Osteoblast (primary cell): Measurements from ENCODE around the gene OPTN. TPM values are rescaled to one million over a fixed set of nuclear protein-coding genes. Genes with fewer than 3 reads are reported as not detected.

Source experiments
- DNase-seq: peaks from one replicate; pipeline ENCODE4 v3.0.0; 2011; ENCODE audit warnings: low spot score, mixed read lengths; ENCODE audit not compliant: insufficient read length; ENCODE audit errors: missing footprints
- H2AFZ ChIP-seq: 2 replicates; pipeline ENCODE4 v1.6.0; 2011; ENCODE audit warnings: mild to moderate bottlenecking, low read length
- H3K27ac ChIP-seq: 2 replicates; pipeline ENCODE4 v1.5.1; 2011; ENCODE audit warnings: mild to moderate bottlenecking, low read depth, low read length, moderate library complexity
- H3K27me3 ChIP-seq: 2 replicates; pipeline ENCODE4 v1.6.0; 2012; ENCODE audit warnings: mild to moderate bottlenecking, control low read depth, inconsistent platforms, low read length, moderate library complexity; ENCODE audit not compliant: insufficient read depth
- H3K36me3 ChIP-seq: 2 replicates; pipeline ENCODE4 v1.5.1; 2011; ENCODE audit warnings: mild to moderate bottlenecking, low read length, control low read depth, moderate library complexity; ENCODE audit not compliant: insufficient read depth
- H3K4me1 ChIP-seq: 2 replicates; pipeline ENCODE4 v1.5.1; 2011; ENCODE audit warnings: mild to moderate bottlenecking, low read length, control low read depth, moderate library complexity; ENCODE audit not compliant: insufficient read depth
- H3K4me2 ChIP-seq: 2 replicates; pipeline ENCODE4 v1.6.0; 2011; ENCODE audit warnings: mild to moderate bottlenecking, low read length; ENCODE audit not compliant: insufficient read depth
- H3K4me3 ChIP-seq: fragments of 200-600 bp; sonication (generic); 3 replicates; pipeline ENCODE4 v1.5.1; 2012; ENCODE audit warnings: mild to moderate bottlenecking, low read length, inconsistent platforms; ENCODE audit not compliant: insufficient read depth
- H3K79me2 ChIP-seq: 2 replicates; pipeline ENCODE4 v1.6.0; 2012; ENCODE audit warnings: mild to moderate bottlenecking, low read length, control low read depth, inconsistent platforms; ENCODE audit not compliant: insufficient read depth
- H3K9me3 ChIP-seq: 2 replicates; pipeline ENCODE4 v1.5.1; 2011; ENCODE audit warnings: low read depth, low read length, control low read depth
- H4K20me1 ChIP-seq: 2 replicates; pipeline ENCODE4 v1.6.0; 2012; ENCODE audit warnings: mild to moderate bottlenecking, low read length, control low read depth; ENCODE audit not compliant: insufficient read depth
- CTCF ChIP-seq: IDR thresholded peaks from 2 replicates; pipeline ENCODE4 v1.5.1; 2011; ENCODE audit warnings: mild to moderate bottlenecking, low read depth, low read length, moderate library complexity; ENCODE audit errors: extremely low read depth
- total RNA-seq: library from RNA; depleted of rRNA; stranded (reverse); fragments of >200 nt; gene quantifications from 2 replicates; pipeline ENCODE4 v1.2.3, GENCODE V29; 2012

OPTN gene
- total RNA-seq, 1 donor = 140 TPM

GRCh38 chr10:13182424-13182823, 82.5 kb downstream of the OPTN start:
- H3K9me3 ChIP-seq = no peaks in the 10 kb centered on the region
- no peaks in the 10 kb centered on the region for H3K4me1 ChIP-seq
- H3K27me3 ChIP-seq = no peaks in the 10 kb centered on the region
- no peak overlapping the region for H3K27ac ChIP-seq
- H3K4me2 ChIP-seq = no peak overlapping the region
- H3K79me2 ChIP-seq = no peaks in the 10 kb centered on the region
- H4K20me1 ChIP-seq = no peaks in the 10 kb centered on the region
- no peak overlapping the region for H2AFZ ChIP-seq
- DNase-seq = no peak
- peaks cover 13% of the 10 kb centered on the region for H3K36me3 ChIP-seq
- H3K4me3 ChIP-seq = no peak overlapping the region
- no peak for TF ChIP-seq CTCF

GRCh38 chr10:13183625-13184024, 83.7 kb downstream of the OPTN start:
- DNase-seq = no peak
- Histone ChIP-seq H4K20me1 (no peaks in the 10 kb centered on the region), H3K4me1 (no peaks in the 10 kb centered on the region), H3K36me3 (peaks cover 14% of the 10 kb centered on the region), H3K27me3 (no peaks in the 10 kb centered on the region), H3K79me2 (no peaks in the 10 kb centered on the region), H3K9me3 (no peaks in the 10 kb centered on the region), H3K4me3 (no peak overlapping the region), H2AFZ (no peak overlapping the region), H3K27ac (no peak overlapping the region), H3K4me2 (no peak overlapping the region)
- TF ChIP-seq CTCF = no peak

- Histone ChIP-seq H2AFZ (no peak overlapping the region), H3K79me2 (no peaks in the 10 kb centered on the region), H3K9me3 (no peaks in the 10 kb centered on the region), H4K20me1 (no peaks in the 10 kb centered on the region), H3K36me3 (peaks cover 14% of the 10 kb centered on the region), H3K4me3 (no peak overlapping the region), H3K27me3 (no peaks in the 10 kb centered on the region), H3K4me1 (no peaks in the 10 kb centered on the region), H3K27ac (no peak overlapping the region), H3K4me2 (no peak overlapping the region)
- no peak for DNase-seq
- TF ChIP-seq CTCF = no peak
Observed at GRCh38 chr10:13184276-13184675, 84.3 kb downstream of the OPTN start.

GRCh38 chr10:13184730-13185514, 85.0 kb downstream of the OPTN start:
- peak; percentile 36 for DNase-seq
- peaks cover 14% of the 10 kb centered on the region for H3K36me3 ChIP-seq

More at GRCh38 chr10:13184730-13185514, 85.0 kb downstream of the OPTN start:
- no peak overlapping the region for H3K4me3 ChIP-seq
- no peaks in the 10 kb centered on the region for H3K79me2 ChIP-seq
- no peak overlapping the region for H3K4me2 ChIP-seq
- no peaks in the 10 kb centered on the region for H3K9me3 ChIP-seq
- no peaks in the 10 kb centered on the region for H3K27me3 ChIP-seq
- peaks cover 5% of the 10 kb centered on the region for H3K4me1 ChIP-seq
- H4K20me1 ChIP-seq = no peaks in the 10 kb centered on the region
- H3K27ac ChIP-seq = no peak overlapping the region
- H2AFZ ChIP-seq = no peak overlapping the region
- TF ChIP-seq CTCF = no peak
